HCT116 (cell line): ENCODE measurements around the gene MYH6.

Source experiments
- POLR2A ChIP-seq: IDR thresholded peaks from 2 replicates; pipeline ENCODE4 v1.7.0; 2011; ENCODE audit warnings: borderline replicate concordance; ENCODE audit not compliant: insufficient read depth, insufficient read length; ENCODE audit errors: extremely low read depth
- SIN3A ChIP-seq: IDR thresholded peaks from 2 replicates; pipeline ENCODE4 v1.6.1; 2012; ENCODE audit warnings: low read depth

DNA sequence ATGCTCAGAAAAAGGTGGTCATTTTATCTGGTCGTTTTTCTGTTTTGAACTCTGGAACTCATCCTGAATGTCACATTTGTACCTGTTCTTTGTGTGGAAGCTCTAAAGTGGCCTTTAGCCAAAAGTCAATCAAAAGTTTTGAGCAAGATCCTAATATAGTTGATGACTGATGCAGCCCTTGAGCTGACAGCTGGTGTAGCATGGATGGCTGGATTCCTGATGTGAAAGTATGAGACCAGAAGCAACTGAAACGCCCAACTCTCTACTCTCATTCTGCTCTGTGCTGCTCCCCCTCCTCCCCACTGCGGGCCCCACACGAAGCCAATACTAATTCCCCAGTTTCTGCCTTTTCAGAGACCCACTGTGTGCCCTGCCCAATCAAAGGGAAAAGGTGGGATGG, 37.7 kb upstream of the MYH6 start:
- TF ChIP-seq POLR2A (no peak), SIN3A (no peak)
